Trophoblast cell (in vitro differentiated cells and primary cell): Measurements from ENCODE around the gene EPOP.

Experiments
- DNase-seq, 2 donors: peaks; one replicate each; pipeline ENCODE4 v3.0.0-alpha.2; 2016
- H2AFZ ChIP-seq: 2 replicates; pipeline ENCODE4 v1.6.1; 2013; ENCODE audit warnings: low read length, moderate library complexity, mild to moderate bottlenecking; ENCODE audit not compliant: insufficient read depth, poor library complexity
- H2AK5ac ChIP-seq: 2 replicates; pipeline ENCODE4 v1.6.1; 2013; ENCODE audit warnings: mild to moderate bottlenecking, low read length
- H2BK120ac ChIP-seq: 2 replicates; pipeline ENCODE4 v1.6.1; 2013; ENCODE audit warnings: low read length, mild to moderate bottlenecking, moderate library complexity; ENCODE audit not compliant: insufficient read depth, poor library complexity
- H2BK12ac ChIP-seq: 2 replicates; pipeline ENCODE4 v1.6.1; 2013; ENCODE audit warnings: mild to moderate bottlenecking, low read length, moderate library complexity
- H2BK5ac ChIP-seq: 2 replicates; pipeline ENCODE4 v1.6.1; 2013; ENCODE audit warnings: low read length, low read depth, moderate library complexity, mild to moderate bottlenecking; ENCODE audit not compliant: poor library complexity
- H3K14ac ChIP-seq: 2 replicates; pipeline ENCODE4 v1.6.1; 2013; ENCODE audit warnings: mild to moderate bottlenecking, low read length
- H3K18ac ChIP-seq: 2 replicates; pipeline ENCODE4 v1.6.1; 2013; ENCODE audit warnings: mild to moderate bottlenecking, low read length
- H3K23ac ChIP-seq: 2 replicates; pipeline ENCODE4 v1.6.1; 2013; ENCODE audit warnings: low read length
- H3K27ac ChIP-seq: 2 replicates; pipeline ENCODE4 v1.5.1; 2013; ENCODE audit warnings: low read depth, mild to moderate bottlenecking, inconsistent platforms, low read length, moderate library complexity
- H3K27me3 ChIP-seq: 2 replicates; pipeline ENCODE4 v1.6.1; 2013; ENCODE audit warnings: inconsistent platforms, mild to moderate bottlenecking, low read length, moderate library complexity; ENCODE audit not compliant: insufficient read depth
- H3K36me3 ChIP-seq, 2 experiments: 1 replicate in 1 of 2; 2 replicates in 1 of 2; pipeline ENCODE4 v1.6.1; 2013; ENCODE audit warnings: low read length in 2 of 2, mild to moderate bottlenecking in 2 of 2, moderate library complexity in 1 of 2; ENCODE audit not compliant: insufficient read depth in 2 of 2, control insufficient read depth in 1 of 2
- H3K4ac ChIP-seq: 2 replicates; pipeline ENCODE4 v1.6.1; 2013; ENCODE audit warnings: low read depth, mild to moderate bottlenecking, low read length, moderate library complexity
- H3K4me1 ChIP-seq, 2 experiments: 1 replicate in 1 of 2; 2 replicates in 1 of 2; pipeline ENCODE4 v1.6.1; 2013; ENCODE audit warnings: low read length in 2 of 2, mild to moderate bottlenecking in 2 of 2, moderate library complexity in 1 of 2; ENCODE audit not compliant: insufficient read depth in 2 of 2, control insufficient read depth in 1 of 2
- H3K4me2 ChIP-seq: 2 replicates; pipeline ENCODE4 v1.6.1; 2013; ENCODE audit warnings: inconsistent platforms, mild to moderate bottlenecking, low read length, moderate library complexity
- H3K4me3 ChIP-seq: 2 replicates; pipeline ENCODE4 v1.5.1; 2013; ENCODE audit warnings: mild to moderate bottlenecking, low read depth, low read length, inconsistent platforms
- H3K79me1 ChIP-seq: one replicate; pipeline ENCODE4 v1.6.1; 2013; ENCODE audit warnings: low read length
- H3K79me2 ChIP-seq: 2 replicates; pipeline ENCODE4 v1.6.1; 2013; ENCODE audit warnings: low read length, mild to moderate bottlenecking; ENCODE audit not compliant: control insufficient read depth, insufficient read depth, poor library complexity
- H3K9ac ChIP-seq: 2 replicates; pipeline ENCODE4 v1.6.1; 2013; ENCODE audit warnings: mild to moderate bottlenecking, low read length
- H3K9me3 ChIP-seq: 2 replicates; pipeline ENCODE4 v1.6.1; 2013; ENCODE audit warnings: low read depth, mild to moderate bottlenecking, control low read depth, inconsistent platforms, low read length; ENCODE audit not compliant: insufficient read depth
- H4K12ac ChIP-seq: 2 replicates; pipeline ENCODE4 v1.6.1; 2013; ENCODE audit warnings: low read depth, mild to moderate bottlenecking, low read length, moderate library complexity
- H4K8ac ChIP-seq: 2 replicates; pipeline ENCODE4 v1.6.1; 2013; ENCODE audit warnings: low read depth, mild to moderate bottlenecking, low read length, moderate library complexity
- H4K91ac ChIP-seq: one replicate; pipeline ENCODE4 v1.6.1; 2013; ENCODE audit warnings: low read depth, mild to moderate bottlenecking, low read length, moderate library complexity
- WGBS: extraction: QIAGEN DNeasy Blood & Tissue Kit; methylation state at CpG from one replicate; pipeline ENCODE4 v1.1.7; 2013; ENCODE audit warnings: missing lambda C conversion rate; ENCODE audit not compliant: insufficient read length, insufficient coverage; ENCODE audit errors: extremely low coverage; 5-methylcytosine and 5-hydroxymethylcytosine counted together

The EPOP gene

GRCh38 chr17:38710604-38710962, 35.8 kb upstream of the EPOP start:
- no peak overlapping the region for H4K12ac ChIP-seq
- DNase-seq: no peak

GRCh38 chr17:38709864-38710603, 35.3 kb upstream of the EPOP start:
- no peak overlapping the region for H2AFZ ChIP-seq
- H3K36me3 ChIP-seq: peaks cover 37 to 45% of the 10 kb centered on the region in 2 experiments
- peaks cover 2% of the 10 kb centered on the region for H3K9me3 ChIP-seq
- H3K4me3 ChIP-seq: no peak overlapping the region
- H3K4me1 ChIP-seq: peaks cover 5 to 9% of the 10 kb centered on the region in 2 experiments
- H3K79me1 ChIP-seq: peaks cover 4% of the 10 kb centered on the region
- no peak overlapping the region for H3K27ac ChIP-seq
- no peak overlapping the region for H3K23ac ChIP-seq
- no peak overlapping the region for H4K8ac ChIP-seq
- H3K9ac ChIP-seq: no peak overlapping the region
- WGBS: no CpG with 5 or more reads among the region's 13 CpGs
- no peak overlapping the region for H3K4ac ChIP-seq
- no peak overlapping the region for H3K18ac ChIP-seq
- no peak overlapping the region for H4K91ac ChIP-seq
- no peak overlapping the region for H3K14ac ChIP-seq
- no peak overlapping the region for H3K4me2 ChIP-seq
- H2BK120ac ChIP-seq: no peak overlapping the region
- no peak overlapping the region for H2AK5ac ChIP-seq
- no peak overlapping the region for H2BK5ac ChIP-seq
- no peak overlapping the region for H4K12ac ChIP-seq
- H2BK12ac ChIP-seq: no peak overlapping the region
- no peak for DNase-seq
- H3K27me3 ChIP-seq: no peaks in the 10 kb centered on the region
- no peaks in the 10 kb centered on the region for H3K79me2 ChIP-seq

More at GRCh38 chr17:38710604-38710962, 35.8 kb upstream of the EPOP start:
- Histone ChIP-seq H3K14ac (no peak overlapping the region), H3K4me2 (no peak overlapping the region), H3K9ac (no peak overlapping the region), H3K4ac (no peak overlapping the region), H3K79me1 (peaks cover 4% of the 10 kb centered on the region), H3K9me3 (peaks cover 2% of the 10 kb centered on the region), H4K91ac (no peak overlapping the region), H3K4me1 (peaks cover 5 to 9% of the 10 kb centered on the region in 2 experiments), H3K36me3 (peaks cover 41 to 50% of the 10 kb centered on the region in 2 experiments), H3K27ac (no peak overlapping the region), H3K23ac (no peak overlapping the region), H2BK120ac (no peak overlapping the region), H2AK5ac (no peak overlapping the region), H3K4me3 (no peak overlapping the region), H4K8ac (no peak overlapping the region), H3K79me2 (no peaks in the 10 kb centered on the region), H3K18ac (no peak overlapping the region), H2BK12ac (no peak overlapping the region), H3K27me3 (no peaks in the 10 kb centered on the region), H2BK5ac (no peak overlapping the region), H2AFZ (no peak overlapping the region)
- no CpG with 5 or more reads among the region's 3 CpGs for whole genome bisulfite sequencing

- no peak overlapping the region for H3K27ac ChIP-seq
- WGBS: no CpG with 5 or more reads among the region's 18 CpGs
Observed at GRCh38 chr17:38709104-38709820, 34.5 kb upstream of the EPOP start.

GRCh38 chr17:38707678-38708351, 33.1 kb upstream of the EPOP start:
- Histone ChIP-seq H3K4me3 (no peak overlapping the region), H3K27me3 (no peaks in the 10 kb centered on the region), H3K4me1 (peaks cover 12 to 21% of the 10 kb centered on the region in 2 experiments), H2AK5ac (no peak overlapping the region), H3K4me2 (no peak overlapping the region), H2BK5ac (no peak overlapping the region), H2BK120ac (no peak overlapping the region), H3K79me1 (peaks cover 16% of the 10 kb centered on the region), H3K14ac (no peak overlapping the region), H3K36me3 (peaks cover 27 to 33% of the 10 kb centered on the region in 2 experiments), H4K12ac (no peak overlapping the region), H3K9me3 (peaks cover 2% of the 10 kb centered on the region), H4K8ac (no peak overlapping the region), H3K79me2 (peaks cover 6% of the 10 kb centered on the region), H3K27ac (no peak overlapping the region), H3K23ac (no peak overlapping the region), H4K91ac (no peak overlapping the region), H2AFZ (no peak overlapping the region), H3K18ac (no peak overlapping the region), H2BK12ac (no peak overlapping the region), H3K9ac (no peak overlapping the region), H3K4ac (no peak overlapping the region)
- no peak for DNase-seq
- no CpG with 5 or more reads among the region's 21 CpGs for WGBS

More at GRCh38 chr17:38709104-38709820, 34.5 kb upstream of the EPOP start:
- Histone ChIP-seq H3K4ac (no peak overlapping the region), H2AFZ (no peak overlapping the region), H3K79me2 (peaks cover 6% of the 10 kb centered on the region), H3K4me3 (no peak overlapping the region), H4K91ac (no peak overlapping the region), H3K9ac (no peak overlapping the region), H3K23ac (no peak overlapping the region), H3K4me1 (peaks cover 7 to 11% of the 10 kb centered on the region in 2 experiments), H2BK120ac (no peak overlapping the region), H3K18ac (no peak overlapping the region), H3K36me3 (peaks cover 37 to 45% of the 10 kb centered on the region in 2 experiments), H3K14ac (no peak overlapping the region), H4K12ac (no peak overlapping the region), H2AK5ac (no peak overlapping the region), H3K79me1 (peaks cover 11% of the 10 kb centered on the region), H3K4me2 (no peak overlapping the region), H2BK12ac (no peak overlapping the region), H3K27me3 (no peaks in the 10 kb centered on the region), H4K8ac (no peak overlapping the region), H2BK5ac (no peak overlapping the region), H3K9me3 (peaks cover 2% of the 10 kb centered on the region)
- DNase-seq: no peak
